Smooth muscle cell (in vitro differentiated cells): Measurements from ENCODE around the gene TMEM185B. TPM values are rescaled to one million over a fixed set of nuclear protein-coding genes. Genes with fewer than 3 reads are reported as not detected.
"Not testable (repeated sequence)": the region's sequence is repeated elsewhere in the genome, so short reads cannot be mapped to it uniquely, and the experiment has no call there.

Experiments used
- DNase-seq: peaks from one replicate; lab custom pipeline; 2025; ENCODE audit not compliant: unreplicated experiment; lab: John Stamatoyannopoulos, UW
- H2AFZ ChIP-seq: fragments of 200-600 bp; sonication (generic); 2 replicates; pipeline ENCODE4 v1.6.0; 2016; ENCODE audit warnings: antibody characterized with exemption, low read depth, mild to moderate bottlenecking
- H3F3A ChIP-seq: fragments of 200-600 bp; sonication (generic); 2 replicates; pipeline ENCODE4 v1.6.0; 2017; ENCODE audit warnings: antibody characterized with exemption, low read depth
- H3K27ac ChIP-seq: fragments of 200-600 bp; sonication (generic); 2 replicates; pipeline ENCODE4 v1.5.1; 2016; ENCODE audit warnings: low read depth, mild to moderate bottlenecking
- H3K27me3 ChIP-seq: fragments of 200-600 bp; sonication (generic); 2 replicates; pipeline ENCODE4 v1.6.1; 2016; ENCODE audit warnings: low read depth, mild to moderate bottlenecking
- H3K36me3 ChIP-seq: fragments of 200-600 bp; sonication (generic); 2 replicates; pipeline ENCODE4 v1.5.1; 2016; ENCODE audit warnings: low read depth
- H3K4me1 ChIP-seq: fragments of 200-600 bp; sonication (generic); 2 replicates; pipeline ENCODE4 v1.5.1; 2016; ENCODE audit warnings: low read depth
- H3K4me2 ChIP-seq: fragments of 200-600 bp; sonication (generic); 2 replicates; pipeline ENCODE4 v1.6.0; 2016; ENCODE audit warnings: mild to moderate bottlenecking
- H3K4me3 ChIP-seq: fragments of 200-600 bp; sonication (generic); 2 replicates; pipeline ENCODE4 v1.5.1; 2016; ENCODE audit warnings: mild to moderate bottlenecking
- H3K79me2 ChIP-seq: fragments of 200-600 bp; sonication (generic); 2 replicates; pipeline ENCODE4 v1.6.0; 2016; ENCODE audit warnings: low read depth, mild to moderate bottlenecking
- H3K9ac ChIP-seq: fragments of 200-600 bp; sonication (generic); 2 replicates; pipeline ENCODE4 v1.6.0; 2016; ENCODE audit warnings: low read depth
- H3K9me3 ChIP-seq: fragments of 200-600 bp; sonication (generic); replicated peaks from 2 replicates; pipeline ENCODE4 v1.5.1; 2016; ENCODE audit warnings: low read depth
- H4K20me1 ChIP-seq: fragments of 200-600 bp; sonication (generic); 2 replicates; pipeline ENCODE4 v1.6.0; 2016; ENCODE audit warnings: low read depth
- WGBS: methylation state at CpG from one replicate; pipeline ENCODE4 v1.1.7; 2016; ENCODE audit warnings: low lambda C conversion rate; 5-methylcytosine and 5-hydroxymethylcytosine counted together
- polyA plus RNA-seq: library from polyadenylated mRNA; unstranded; fragments of >200 nt; fragmentation: Nextera tagmentation; extraction: Ambion mirVana; gene quantifications from 2 replicates; pipeline ENCODE4 v1.2.1, GENCODE V29; 2016
- total RNA-seq: library from RNA; depleted of rRNA; stranded (reverse); fragments of >200 nt; gene quantifications from 2 replicates; pipeline ENCODE4 v1.2.3, GENCODE V29; 2014
- TF ChIP-seq, protein P1 (sequence below): fragments of 200-600 bp; sonication (generic); IDR thresholded peaks from 2 replicates; pipeline ENCODE4 v1.5.1; 2017; ENCODE audit warnings: borderline replicate concordance, mild to moderate bottlenecking, antibody characterized with exemption; ENCODE audit not compliant: insufficient read depth, poor library complexity, severe bottlenecking

Gene TMEM185B
- total and polyA plus RNA-seq, 2 experiments from 2014 or later, result 18.2 to 27.8 TPM

DNA sequence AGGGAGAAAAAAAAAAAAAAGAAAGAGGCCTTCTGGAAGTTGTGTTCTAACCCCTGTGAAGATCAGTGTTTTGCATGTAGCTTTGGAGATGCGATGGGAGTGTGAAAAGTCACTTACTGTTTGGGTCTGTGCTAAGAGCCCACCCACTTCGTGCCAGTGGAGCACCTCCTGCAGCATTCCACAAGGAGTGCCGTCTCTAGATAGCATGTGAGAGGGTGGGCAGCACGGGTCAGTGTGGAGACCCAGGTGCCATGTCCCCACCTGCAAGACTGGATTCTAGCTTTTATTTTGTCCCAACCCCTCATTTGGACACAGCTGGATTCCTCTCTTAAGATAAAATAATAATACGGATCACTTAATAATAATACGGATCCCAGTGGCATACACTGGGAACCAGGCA, 12.5 kb upstream of the TMEM185B start:
- H3K4me2 ChIP-seq, result no peak overlapping the region
- H3K4me3 ChIP-seq, result no peak overlapping the region
- TF ChIP-seq, protein P1, sequence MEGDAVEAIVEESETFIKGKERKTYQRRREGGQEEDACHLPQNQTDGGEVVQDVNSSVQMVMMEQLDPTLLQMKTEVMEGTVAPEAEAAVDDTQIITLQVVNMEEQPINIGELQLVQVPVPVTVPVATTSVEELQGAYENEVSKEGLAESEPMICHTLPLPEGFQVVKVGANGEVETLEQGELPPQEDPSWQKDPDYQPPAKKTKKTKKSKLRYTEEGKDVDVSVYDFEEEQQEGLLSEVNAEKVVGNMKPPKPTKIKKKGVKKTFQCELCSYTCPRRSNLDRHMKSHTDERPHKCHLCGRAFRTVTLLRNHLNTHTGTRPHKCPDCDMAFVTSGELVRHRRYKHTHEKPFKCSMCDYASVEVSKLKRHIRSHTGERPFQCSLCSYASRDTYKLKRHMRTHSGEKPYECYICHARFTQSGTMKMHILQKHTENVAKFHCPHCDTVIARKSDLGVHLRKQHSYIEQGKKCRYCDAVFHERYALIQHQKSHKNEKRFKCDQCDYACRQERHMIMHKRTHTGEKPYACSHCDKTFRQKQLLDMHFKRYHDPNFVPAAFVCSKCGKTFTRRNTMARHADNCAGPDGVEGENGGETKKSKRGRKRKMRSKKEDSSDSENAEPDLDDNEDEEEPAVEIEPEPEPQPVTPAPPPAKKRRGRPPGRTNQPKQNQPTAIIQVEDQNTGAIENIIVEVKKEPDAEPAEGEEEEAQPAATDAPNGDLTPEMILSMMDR, result no peak
- no peak overlapping the region for H2AFZ ChIP-seq
- no peaks in the 10 kb centered on the region for H3K9me3 ChIP-seq
- no peaks in the 10 kb centered on the region for H3K27me3 ChIP-seq
- no peak overlapping the region for H3K9ac ChIP-seq
- H4K20me1 ChIP-seq, result no peaks in the 10 kb centered on the region
- H3K79me2 ChIP-seq, result no peaks in the 10 kb centered on the region
- DNase-seq, result no peak
- 93% methylated on average over 6 of the region's 6 CpGs for WGBS
- H3K4me1 ChIP-seq, result peaks cover 22% of the 10 kb centered on the region
- no peaks in the 10 kb centered on the region for H3F3A ChIP-seq
- no peaks in the 10 kb centered on the region for H3K36me3 ChIP-seq
- H3K27ac ChIP-seq, result no peak overlapping the region

DNA sequence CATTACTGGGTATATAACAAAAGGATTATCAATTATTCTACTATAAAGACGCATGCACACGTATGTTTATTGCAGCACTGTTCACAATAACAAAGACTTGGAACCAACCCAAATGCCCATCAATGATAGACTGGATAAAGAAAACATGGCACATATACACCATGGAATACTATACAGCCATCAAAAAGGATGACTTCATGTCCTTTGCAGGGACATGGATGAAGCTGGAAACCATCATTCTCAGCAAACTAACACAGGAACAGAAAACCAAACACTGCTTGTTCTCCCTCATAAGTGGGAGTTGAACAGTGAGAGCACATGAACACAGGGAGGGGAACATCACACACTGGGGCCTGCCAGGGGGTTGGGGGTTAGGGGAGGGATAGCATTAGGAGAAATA, 12.0 kb upstream of the TMEM185B start:
- not testable (repeated sequence) for DNase-seq, H3F3A ChIP-seq, H3K36me3 ChIP-seq, H3K9me3 ChIP-seq, H3K79me2 ChIP-seq, H3K4me3 ChIP-seq, H4K20me1 ChIP-seq, H2AFZ ChIP-seq, H3K27me3 ChIP-seq, H3K27ac ChIP-seq, H3K9ac ChIP-seq, H3K4me2 ChIP-seq
- peaks cover 22% of the 10 kb centered on the region for H3K4me1 ChIP-seq
- 98% methylated on average over 2 of the region's 2 CpGs for WGBS

DNA sequence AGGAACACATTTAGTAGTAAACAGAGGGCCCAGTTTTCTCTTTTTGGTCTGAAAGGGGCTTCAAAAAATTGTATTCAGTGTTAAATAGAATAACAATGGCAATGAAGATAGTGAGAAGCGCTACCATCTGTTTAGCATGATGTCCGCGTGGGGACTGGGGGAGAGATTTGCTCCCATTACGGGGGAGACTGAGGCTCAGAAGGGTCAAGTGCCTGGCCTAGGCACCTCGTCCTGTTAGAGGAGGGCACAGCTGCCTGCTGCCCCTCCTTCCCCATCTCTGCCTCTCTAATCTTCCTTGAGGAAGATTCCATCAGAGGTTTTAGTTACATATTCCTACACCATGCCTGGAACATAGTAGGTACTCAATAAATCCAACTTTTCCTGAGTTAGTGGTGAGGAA, 10.1 kb upstream of the TMEM185B start:
- no peak for DNase-seq
- H3K79me2 ChIP-seq, result no peaks in the 10 kb centered on the region
- H3K9ac ChIP-seq, result no peak overlapping the region
- no peak overlapping the region for H3K27ac ChIP-seq
- H3K4me2 ChIP-seq, result no peak overlapping the region
- no peaks in the 10 kb centered on the region for H3F3A ChIP-seq
- H2AFZ ChIP-seq, result no peak overlapping the region
- TF ChIP-seq, protein P1, result no peak
- peaks cover 8% of the 10 kb centered on the region for H3K4me1 ChIP-seq
- no peaks in the 10 kb centered on the region for H3K27me3 ChIP-seq
- H4K20me1 ChIP-seq, result no peaks in the 10 kb centered on the region
- no peaks in the 10 kb centered on the region for H3K36me3 ChIP-seq
- no peaks in the 10 kb centered on the region for H3K9me3 ChIP-seq
- 89% methylated on average over 5 of the region's 5 CpGs for WGBS
- H3K4me3 ChIP-seq, result no peak overlapping the region

DNA sequence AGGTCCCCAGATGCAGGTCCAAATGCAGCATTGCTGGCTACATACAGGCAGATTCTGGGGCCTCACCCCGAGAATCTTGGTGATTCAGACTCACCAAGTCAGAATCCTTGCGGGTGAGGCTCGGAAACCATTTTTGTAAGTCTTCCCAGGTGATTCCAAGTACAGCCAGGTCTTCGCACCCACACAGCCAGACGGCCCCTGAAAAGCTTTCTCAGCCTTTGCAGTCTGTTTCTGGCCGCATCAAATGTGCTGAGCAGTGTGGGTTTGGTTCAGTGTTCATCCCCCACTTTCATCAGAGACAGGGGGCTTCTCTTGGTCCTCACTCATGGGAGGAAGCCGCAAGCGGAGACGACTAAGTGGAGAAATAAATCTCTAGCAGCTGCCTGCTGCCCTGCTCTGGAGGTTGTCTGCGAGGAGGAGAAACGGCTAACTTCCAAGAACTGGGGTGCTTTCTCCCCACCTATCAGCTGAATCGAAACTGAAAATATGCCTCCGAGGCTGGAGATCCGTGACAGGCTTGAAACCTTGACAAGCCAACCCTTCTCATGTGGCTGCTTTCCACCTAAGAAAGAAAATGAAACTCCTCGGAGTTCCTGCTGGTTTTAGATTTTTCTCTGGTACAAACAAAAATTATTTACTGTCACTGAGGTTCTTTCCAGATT, 8.9 kb upstream of the TMEM185B start:
- Histone ChIP-seq H3F3A (no peaks in the 10 kb centered on the region), H3K9ac (no peak overlapping the region), H3K27ac (no peak overlapping the region), H3K4me3 (no peak overlapping the region), H3K4me1 (no peaks in the 10 kb centered on the region), H3K79me2 (no peaks in the 10 kb centered on the region), H3K4me2 (no peak overlapping the region), H2AFZ (no peak overlapping the region), H4K20me1 (no peaks in the 10 kb centered on the region), H3K36me3 (no peaks in the 10 kb centered on the region), H3K9me3 (no peaks in the 10 kb centered on the region), H3K27me3 (no peaks in the 10 kb centered on the region)
- TF ChIP-seq, protein P1, result no peak
- no peak for DNase-seq
- 92% methylated on average over 15 of the region's 15 CpGs for WGBS
